ENCODE results near the gene PHEX. TPM values are rescaled to one million over a fixed set of nuclear protein-coding genes. Genes with fewer than 3 reads are reported as not detected.

The PHEX gene
- total RNA-seq, 1 experiment from 2014 or later: 0.04 TPM

GRCh38 chrX:22203186-22203585 lies 171.1 kb downstream of the PHEX start (continued):
- TF ChIP-seq E2F4 (CRISPR knock-in tag; IDR thresholded peaks at IDR 0.05; ENCODE audit: borderline replicate concordance, low read depth) (no peak), NR1H2 (CRISPR knock-in tag; IDR thresholded peaks at IDR 0.05) (no peak), ZNF416 (CRISPR knock-in tag; IDR thresholded peaks at IDR 0.05) (no peak), ZSCAN18 (CRISPR knock-in tag; IDR thresholded peaks at IDR 0.05) (no peak), SP1 (CRISPR knock-in tag; conservative IDR thresholded peaks at IDR 0.05) (no peak), ATF1 (CRISPR knock-in tag; IDR thresholded peaks at IDR 0.05) (no peak), EMX1 (CRISPR knock-in tag; IDR thresholded peaks at IDR 0.05) (no peak), SOX15 (CRISPR knock-in tag; IDR thresholded peaks at IDR 0.05) (no peak)

GRCh38 chrX:22206781-22207180 lies 174.7 kb downstream of the PHEX start:
- POLR2A ChIA-PET: no interaction called here
- Mint-ChIP-seq H3K36me3 (no peaks in the 10 kb centered on the region), H3K27ac (no peak overlapping the region), H3K27me3 (ENCODE audit: low read depth) (no peaks in the 10 kb centered on the region), H3K4me3 (no peak overlapping the region), H3K9me3 (no peaks in the 10 kb centered on the region), H3K4me1 (peaks cover 6% of the 10 kb centered on the region)
- CTCF ChIA-PET: no interaction called here
- no peak for TF ChIP-seq PRRX2 (CRISPR knock-in tag; IDR thresholded peaks at IDR 0.05)
- no peak for TF ChIP-seq ZNF512 (CRISPR knock-in tag; IDR thresholded peaks at IDR 0.05; ENCODE audit: borderline replicate concordance)
- no peak for TF ChIP-seq ZNF138 (CRISPR knock-in tag; conservative IDR thresholded peaks at IDR 0.05)
- no peak for TF ChIP-seq ZNF671 (CRISPR knock-in tag; IDR thresholded peaks at IDR 0.05)
- TF ChIP-seq ETV6 (CRISPR knock-in tag; IDR thresholded peaks at IDR 0.05): no peak
- TF ChIP-seq CREB1 (CRISPR knock-in tag; IDR thresholded peaks at IDR 0.05): no peak
- TF ChIP-seq ZNF317 (CRISPR knock-in tag; IDR thresholded peaks at IDR 0.05; ENCODE audit: borderline replicate concordance, low read depth): no peak
- no peak for TF ChIP-seq NR1H2 (CRISPR knock-in tag; IDR thresholded peaks at IDR 0.05)
- no peak for TF ChIP-seq MAX (CRISPR knock-in tag; IDR thresholded peaks at IDR 0.05)
- no peak for TF ChIP-seq ELF4 (CRISPR knock-in tag; IDR thresholded peaks at IDR 0.05; ENCODE audit: low read depth)
- TF ChIP-seq IRF2 (CRISPR knock-in tag; IDR thresholded peaks at IDR 0.05; ENCODE audit: borderline replicate concordance, low read depth): no peak
- no peak for TF ChIP-seq TCF7 (CRISPR knock-in tag; IDR thresholded peaks at IDR 0.05; ENCODE audit: low read depth)
- no peak for TF ChIP-seq FOXP1 (CRISPR knock-in tag; IDR thresholded peaks at IDR 0.05; ENCODE audit: borderline replicate concordance)
- no peak for TF ChIP-seq KAT7 (CRISPR knock-in tag; IDR thresholded peaks at IDR 0.05; ENCODE audit: borderline replicate concordance)
- TF ChIP-seq GTF2I (CRISPR knock-in tag; conservative IDR thresholded peaks at IDR 0.05): no peak
- no peak for DNase-seq (ENCODE audit: low spot score)
- no peak for ATAC-seq

- peaks cover 23% of the 10 kb centered on the region for H3K4me1 Mint-ChIP-seq
- ATAC-seq (no peak), DNase-seq (ENCODE audit: low spot score) (no peak)
- TF ChIP-seq IRF2 (CRISPR knock-in tag; IDR thresholded peaks at IDR 0.05; ENCODE audit: borderline replicate concordance, low read depth) (no peak), MAX (CRISPR knock-in tag; IDR thresholded peaks at IDR 0.05) (no peak), ZNF317 (CRISPR knock-in tag; IDR thresholded peaks at IDR 0.05; ENCODE audit: borderline replicate concordance, low read depth) (no peak), MXD4 (CRISPR knock-in tag; IDR thresholded peaks at IDR 0.05; ENCODE audit: borderline replicate concordance) (no peak), NR2C2 (CRISPR knock-in tag; IDR thresholded peaks at IDR 0.05) (no peak)
- peaks cover 3% of the 10 kb centered on the region for H3K36me3 Mint-ChIP-seq
- ChIA-PET POLR2A (no interaction called here), CTCF (interaction anchor here (1.3 kb wide), 1 partner anchor 85 kb away, joined by 3 read pairs; no protein-coding TSS in a partner anchor)
- no peak overlapping the region for H3K4me3 Mint-ChIP-seq
- no peaks in the 10 kb centered on the region for H3K27me3 Mint-ChIP-seq (ENCODE audit: low read depth)
- no peak overlapping the region for H3K27ac Mint-ChIP-seq
- peaks cover 5% of the 10 kb centered on the region; the same call in 1 of the 2 replicates for H3K9me3 Mint-ChIP-seq
Measured at GRCh38 chrX:22220941-22221340, 188.8 kb downstream of the PHEX start.
